Peyer's patch (tissue), 4 donors: ENCODE data around the gene MIF.

Experiments used
- CTCF ChIP-seq, 6 experiments: fragments of 450-650 bp in 4 of 6; fragments of 200-600 bp in 2 of 6; sonication (generic) in 1 of 6; IDR thresholded peaks; one replicate each; pipeline ENCODE4 v1.5.1; 2017 to 2019; ENCODE audit warnings: antibody characterized with exemption in 6 of 6, mild to moderate bottlenecking in 3 of 6, moderate library complexity in 1 of 6
- POLR2A ChIP-seq, 2 donors: fragments of 450-650 bp; IDR thresholded peaks; one replicate each; pipeline ENCODE4 v1.5.1; 2017; ENCODE audit warnings: antibody characterized with exemption in 2 of 2, mild to moderate bottlenecking in 2 of 2, moderate library complexity in 2 of 2

GRCh38 chr22:23913661-23914353, 19.6 kb downstream of the MIF start:
- peak in 1 of 6 experiments; percentile 11 for TF ChIP-seq CTCF (IDR thresholded peaks at IDR 0.05)
- peak; percentile 80 to 84 for TF ChIP-seq POLR2A (IDR thresholded peaks at IDR 0.05)
